Measurements from ENCODE around the gene PPP2R2B.

PPP2R2B gene

GRCh38 chr5:146726020-146726419, 152.5 kb downstream of the PPP2R2B start:
- no peak overlapping the region for H3K4me3 ChIP-seq (ENCODE audit: low read depth, low read length)
- TF ChIP-seq CTCF (IDR thresholded peaks at IDR 0.05; ENCODE audit: borderline replicate concordance, insufficient read depth, low read depth, low read length): no peak

- no peak overlapping the region for H3K4me3 ChIP-seq (ENCODE audit: low read depth, low read length)
- no peak for TF ChIP-seq CTCF (IDR thresholded peaks at IDR 0.05; ENCODE audit: borderline replicate concordance, insufficient read depth, low read depth, low read length)
These were observed 153.5 kb downstream of the PPP2R2B start for GRCh38 chr5:146725025-146725424.

GRCh38 chr5:146722361-146722779, 156.2 kb downstream of the PPP2R2B start:
- no peak for TF ChIP-seq CTCF (IDR thresholded peaks at IDR 0.05; ENCODE audit: borderline replicate concordance, insufficient read depth, low read depth, low read length)
- H3K4me3 ChIP-seq (ENCODE audit: low read depth, low read length): no peak overlapping the region

- no peak for TF ChIP-seq CTCF (IDR thresholded peaks at IDR 0.05; ENCODE audit: borderline replicate concordance, insufficient read depth, low read depth, low read length)
- no peak overlapping the region for H3K4me3 ChIP-seq (ENCODE audit: low read depth, low read length)
These were observed 157.3 kb downstream of the PPP2R2B start for GRCh38 chr5:146721073-146721815.

- no peak overlapping the region for H3K4me3 ChIP-seq (ENCODE audit: low read depth, low read length)
- TF ChIP-seq CTCF (IDR thresholded peaks at IDR 0.05; ENCODE audit: borderline replicate concordance, insufficient read depth, low read depth, low read length): no peak
These were observed 158.4 kb downstream of the PPP2R2B start for GRCh38 chr5:146720107-146720506.

- no peak for TF ChIP-seq CTCF (IDR thresholded peaks at IDR 0.05; ENCODE audit: borderline replicate concordance, insufficient read depth, low read depth, low read length)
- no peak overlapping the region for H3K4me3 ChIP-seq (ENCODE audit: low read depth, low read length)
These were observed 159.4 kb downstream of the PPP2R2B start for GRCh38 chr5:146719179-146719578.

GRCh38 chr5:146718609-146719008, 159.9 kb downstream of the PPP2R2B start:
- no peak overlapping the region for H3K4me3 ChIP-seq (ENCODE audit: low read depth, low read length)

More at GRCh38 chr5:146718609-146719008, 159.9 kb downstream of the PPP2R2B start:
- no peak for TF ChIP-seq CTCF (IDR thresholded peaks at IDR 0.05; ENCODE audit: borderline replicate concordance, insufficient read depth, low read depth, low read length)
